Measurements from ENCODE around the gene FXYD2.

DNA sequence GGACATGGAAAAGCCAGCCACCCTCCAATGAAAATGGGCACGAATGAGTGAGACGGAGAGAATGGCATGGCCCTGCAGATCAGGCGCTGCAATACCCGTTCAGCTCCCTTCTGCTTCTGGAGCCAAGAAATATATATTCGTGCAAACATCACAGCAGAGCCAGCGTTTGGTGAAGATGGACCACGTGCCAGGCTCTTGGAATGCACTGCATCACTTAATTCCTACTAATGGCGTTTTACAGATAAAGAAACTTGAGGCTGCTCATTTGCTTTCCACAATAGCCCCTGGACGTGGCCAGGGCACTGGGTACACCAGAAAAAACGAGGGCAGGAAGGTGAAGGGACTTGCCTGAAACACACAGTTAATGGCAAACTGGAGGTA lies 1.6 kb upstream of the FXYD2 start:
- TF ChIP-seq, protein P1, sequence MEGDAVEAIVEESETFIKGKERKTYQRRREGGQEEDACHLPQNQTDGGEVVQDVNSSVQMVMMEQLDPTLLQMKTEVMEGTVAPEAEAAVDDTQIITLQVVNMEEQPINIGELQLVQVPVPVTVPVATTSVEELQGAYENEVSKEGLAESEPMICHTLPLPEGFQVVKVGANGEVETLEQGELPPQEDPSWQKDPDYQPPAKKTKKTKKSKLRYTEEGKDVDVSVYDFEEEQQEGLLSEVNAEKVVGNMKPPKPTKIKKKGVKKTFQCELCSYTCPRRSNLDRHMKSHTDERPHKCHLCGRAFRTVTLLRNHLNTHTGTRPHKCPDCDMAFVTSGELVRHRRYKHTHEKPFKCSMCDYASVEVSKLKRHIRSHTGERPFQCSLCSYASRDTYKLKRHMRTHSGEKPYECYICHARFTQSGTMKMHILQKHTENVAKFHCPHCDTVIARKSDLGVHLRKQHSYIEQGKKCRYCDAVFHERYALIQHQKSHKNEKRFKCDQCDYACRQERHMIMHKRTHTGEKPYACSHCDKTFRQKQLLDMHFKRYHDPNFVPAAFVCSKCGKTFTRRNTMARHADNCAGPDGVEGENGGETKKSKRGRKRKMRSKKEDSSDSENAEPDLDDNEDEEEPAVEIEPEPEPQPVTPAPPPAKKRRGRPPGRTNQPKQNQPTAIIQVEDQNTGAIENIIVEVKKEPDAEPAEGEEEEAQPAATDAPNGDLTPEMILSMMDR (IDR thresholded peaks at IDR 0.05): no peak
- TF ChIP-seq POLR2AphosphoS5 (IDR thresholded peaks at IDR 0.05) (no peak), EP300 (IDR thresholded peaks at IDR 0.05) (no peak), POLR2A (IDR thresholded peaks at IDR 0.05) (no peak)
